ENCODE measurements around the gene ZNF337. TPM values are rescaled to one million over a fixed set of nuclear protein-coding genes. Genes with fewer than 3 reads are reported as not detected.

Gene ZNF337
- total RNA-seq, 2 donors from 2014 or later = 10.2 to 13.7 TPM

GRCh38 chr20:25629816-25630499 lies 66.7 kb downstream of the ZNF337 start:
- Histone ChIP-seq H3K4me3 (no peak overlapping the region), H3K27ac (no peak overlapping the region), H3K27me3 (no peaks in the 10 kb centered on the region), H3K9me3 (no peaks in the 10 kb centered on the region), H3K36me3 (replicated peaks in 1 of 2; ENCODE audit: insufficient read depth in 1 of 2, low read depth in 2 of 2) (no peaks in the 10 kb centered on the region), H3K4me1 (no peaks in the 10 kb centered on the region)
- DNase-seq (no peak), ATAC-seq (no peak)
- WGBS, 2 donors = 83 to 86% methylated on average over 8 of the region's 8 CpGs
- TF ChIP-seq POLR2A (IDR thresholded peaks at IDR 0.05) (no peak), CTCF (IDR thresholded peaks at IDR 0.05) (no peak)
- intact Hi-C loops (cut with DNase I) = loop anchor here (10.0 kb wide), 1 partner anchor 65 kb away; the partner anchor contains the start of gene ZNF337

- Histone ChIP-seq H3K4me1 (peaks cover 14% of the 10 kb centered on the region), H3K27ac (no peak overlapping the region), H3K27me3 (no peaks in the 10 kb centered on the region), H3K36me3 (replicated peaks in 1 of 2; ENCODE audit: insufficient read depth in 1 of 2, low read depth in 2 of 2) (no peaks in the 10 kb centered on the region), H3K9me3 (no peaks in the 10 kb centered on the region), H3K4me3 (no peak overlapping the region)
- DNase-seq (no peak), ATAC-seq (no peak)
- 69 to 86% methylated on average over 9 of the region's 9 CpGs for WGBS, 2 donors
- intact Hi-C loops (cut with DNase I) = no loop called here
- TF ChIP-seq CTCF (IDR thresholded peaks at IDR 0.05) = no peak
- no peak for TF ChIP-seq POLR2A (IDR thresholded peaks at IDR 0.05)
Measured at GRCh38 chr20:25626779-25627178, 69.9 kb downstream of the ZNF337 start.

- Histone ChIP-seq H3K4me3 (peak overlapping the region; percentile 47 to 85), H3K4me1 (peaks cover 14% of the 10 kb centered on the region), H3K9me3 (no peaks in the 10 kb centered on the region), H3K27me3 (no peaks in the 10 kb centered on the region), H3K36me3 (replicated peaks in 1 of 2; ENCODE audit: insufficient read depth in 1 of 2, low read depth in 2 of 2) (no peaks in the 10 kb centered on the region), H3K27ac (peak overlapping the region; percentile 89 to 96 (median 90))
- WGBS, 2 donors = 40 to 49% methylated on average over 11 to 17 of the region's 17 CpGs
- DNase-seq (no peak), ATAC-seq (no peak)
- TF ChIP-seq CTCF (IDR thresholded peaks at IDR 0.05) = no peak
- TF ChIP-seq POLR2A (IDR thresholded peaks at IDR 0.05) = no peak
- intact Hi-C loops (cut with DNase I) = no loop called here
Measured at GRCh38 chr20:25624500-25624939, 72.1 kb downstream of the ZNF337 start.

Small RNAs within 50 kb of the gene (small RNA-seq; reads per million reads assigned to genes)
- not detected for gene RN7SL594P

Other genes with a start within 250 kb of the ZNF337 start
- 10 to 100 TPM in 1 of 2 donors, 1 to 10 TPM in 1; 6.7 to 34.9 TPM for gene NINL, start 111.3 kb downstream of the ZNF337 start, total RNA-seq
- gene NANP, start 72.8 kb downstream of the ZNF337 start, total RNA-seq = 1 to 10 TPM; 2.6 to 9.6 TPM